Measurements from ENCODE around the gene ABTB1. TPM values are rescaled to one million over a fixed set of nuclear protein-coding genes. Genes with fewer than 3 reads are reported as not detected.
A peak's percentile ranks its signal among the peaks of the same experiment; 100 is the strongest.

The ABTB1 gene
- total and polyA plus RNA-seq, 3 experiments from 2014 or later = 21.7 to 64.0 (median 23.1) TPM

DNA sequence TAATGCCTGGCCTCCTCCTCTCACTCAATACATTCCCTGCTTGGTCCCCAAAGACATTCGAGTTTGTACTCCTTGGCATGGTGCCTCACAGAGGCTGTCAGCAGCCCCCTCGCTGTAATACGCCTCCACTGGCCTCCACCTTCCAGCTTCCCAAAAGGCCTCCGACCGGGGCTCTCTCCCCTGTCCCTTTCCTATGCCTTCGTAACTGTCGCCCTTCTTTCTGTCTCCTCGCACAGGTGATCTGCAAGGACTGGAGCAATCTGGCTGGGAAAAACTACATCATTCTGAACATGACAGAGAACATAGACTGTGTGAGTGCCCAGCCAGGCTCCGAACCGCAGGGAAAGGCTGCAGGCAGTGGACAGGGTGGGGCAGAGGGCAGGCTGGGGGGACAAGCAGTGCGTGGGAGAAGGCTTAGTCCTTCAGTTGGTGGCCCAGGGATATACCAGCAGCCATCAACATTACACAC is 10.7 kb upstream of the ABTB1 start:
- H3K36me3 Mint-ChIP-seq = peaks cover 0 to 2% (median 0%) of the 10 kb centered on the region in 3 donors
- Histone ChIP-seq H3K4me1 (ENCODE audit: insufficient read depth, low read length) (no peaks in the 10 kb centered on the region), H3K9me3 (ENCODE audit: low read length) (no peaks in the 10 kb centered on the region), H3K27ac (ENCODE audit: low read depth, low read length) (no peak overlapping the region), H3K36me3 (ENCODE audit: insufficient read depth, low read length) (no peaks in the 10 kb centered on the region), H3K27me3 (ENCODE audit: insufficient read depth, low read length, poor library complexity, severe bottlenecking) (no peaks in the 10 kb centered on the region), H3K4me3 (ENCODE audit: low read length) (no peak overlapping the region)
- no peak for DNase-seq
- no peaks in the 10 kb centered on the region for H3K27me3 Mint-ChIP-seq
- H3K27ac Mint-ChIP-seq = no peak overlapping the region
- no peaks in the 10 kb centered on the region for H3K9me3 Mint-ChIP-seq
- no peak overlapping the region for H3K4me3 Mint-ChIP-seq
- POLR2A ChIA-PET = no interaction called here
- H3K4me1 Mint-ChIP-seq = no peaks in the 10 kb centered on the region
- CTCF ChIA-PET = interaction anchor here (1.0 to 1.3 kb wide), 2 partner anchors 9 kb away, joined by 4 read pairs; no protein-coding TSS in a partner anchor

DNA sequence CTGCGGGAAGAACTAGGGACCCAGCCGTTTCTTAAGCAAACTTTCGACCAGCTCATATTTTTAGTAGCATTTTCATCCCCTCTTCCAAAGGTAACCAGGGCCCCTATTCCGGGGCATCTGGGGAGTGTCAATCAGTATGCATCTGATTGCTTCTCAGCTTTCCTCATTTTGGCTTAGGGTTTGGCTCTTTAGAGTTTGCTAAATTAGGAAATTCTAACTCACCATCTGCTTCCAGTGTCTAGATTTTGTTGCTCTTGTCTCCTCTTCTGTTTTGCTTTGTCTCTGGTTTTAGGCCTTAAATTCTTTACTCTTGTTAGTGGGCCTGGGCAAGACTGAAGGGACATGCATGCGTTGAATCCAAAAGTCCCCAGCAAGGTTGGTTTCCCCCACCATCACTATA is 9.6 kb upstream of the ABTB1 start:
- H3K4me3 Mint-ChIP-seq = no peak overlapping the region
- POLR2A ChIA-PET = no interaction called here

DNA sequence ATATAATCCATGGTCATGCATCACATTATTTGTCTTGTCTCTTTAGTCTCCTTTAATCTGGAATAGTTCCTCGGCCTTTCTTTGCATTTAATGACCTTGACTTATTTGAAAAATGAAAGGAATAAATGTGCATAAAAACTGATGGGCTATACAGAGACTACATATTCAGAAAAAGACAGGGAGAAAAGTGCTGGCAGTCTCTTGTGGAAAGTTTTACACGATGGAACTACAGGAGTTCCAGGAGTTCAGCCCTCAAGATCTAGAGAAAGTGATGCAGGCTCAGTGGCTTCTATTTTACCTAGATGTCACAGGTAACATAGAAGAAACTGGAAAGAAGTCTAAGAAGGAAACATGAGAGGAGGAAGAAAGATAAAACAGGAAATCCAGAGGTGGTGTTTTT is 7.6 kb upstream of the ABTB1 start:
- H3K4me3 Mint-ChIP-seq = no peak overlapping the region
- peak overlapping the region in 1 of 8 donors; percentile 30 for H3K27ac Mint-ChIP-seq
- H3K27me3 ChIP-seq (ENCODE audit: insufficient read depth, low read length, poor library complexity, severe bottlenecking) = no peaks in the 10 kb centered on the region
- no peaks in the 10 kb centered on the region for H3K4me1 Mint-ChIP-seq
- POLR2A ChIA-PET = no interaction called here
- H3K36me3 Mint-ChIP-seq = peaks cover 0 to 2% (median 0%) of the 10 kb centered on the region in 3 donors
- DNase-seq = no peak
- CTCF ChIA-PET = no interaction called here
- no peaks in the 10 kb centered on the region for H3K36me3 ChIP-seq (ENCODE audit: insufficient read depth, low read length)
- no peaks in the 10 kb centered on the region for H3K4me1 ChIP-seq (ENCODE audit: insufficient read depth, low read length)
- no peak overlapping the region for H3K4me3 ChIP-seq (ENCODE audit: low read length)
- H3K27me3 Mint-ChIP-seq = no peaks in the 10 kb centered on the region
- H3K9me3 Mint-ChIP-seq = no peaks in the 10 kb centered on the region
- no peaks in the 10 kb centered on the region for H3K9me3 ChIP-seq (ENCODE audit: low read length)
- H3K27ac ChIP-seq (ENCODE audit: low read depth, low read length) = no peak overlapping the region

More for the DNA sequence above, 9.6 kb upstream of the ABTB1 start:
- peaks cover 0 to 2% (median 0%) of the 10 kb centered on the region in 3 donors for H3K36me3 Mint-ChIP-seq
- H3K9me3 Mint-ChIP-seq = no peaks in the 10 kb centered on the region
- H3K4me1 Mint-ChIP-seq = no peaks in the 10 kb centered on the region
- H3K27me3 Mint-ChIP-seq = no peaks in the 10 kb centered on the region
- Histone ChIP-seq H3K4me1 (ENCODE audit: insufficient read depth, low read length) (no peaks in the 10 kb centered on the region), H3K36me3 (ENCODE audit: insufficient read depth, low read length) (no peaks in the 10 kb centered on the region), H3K4me3 (ENCODE audit: low read length) (no peak overlapping the region), H3K9me3 (ENCODE audit: low read length) (no peaks in the 10 kb centered on the region), H3K27me3 (ENCODE audit: insufficient read depth, low read length, poor library complexity, severe bottlenecking) (no peaks in the 10 kb centered on the region), H3K27ac (ENCODE audit: low read depth, low read length) (no peak overlapping the region)
- no peak for DNase-seq
- no peak overlapping the region for H3K27ac Mint-ChIP-seq
- CTCF ChIA-PET = interaction anchor here (0.7 to 1.0 kb wide), 2 partner anchors 9 to 10 kb away, joined by 3 to 4 read pairs; no protein-coding TSS in a partner anchor

DNA sequence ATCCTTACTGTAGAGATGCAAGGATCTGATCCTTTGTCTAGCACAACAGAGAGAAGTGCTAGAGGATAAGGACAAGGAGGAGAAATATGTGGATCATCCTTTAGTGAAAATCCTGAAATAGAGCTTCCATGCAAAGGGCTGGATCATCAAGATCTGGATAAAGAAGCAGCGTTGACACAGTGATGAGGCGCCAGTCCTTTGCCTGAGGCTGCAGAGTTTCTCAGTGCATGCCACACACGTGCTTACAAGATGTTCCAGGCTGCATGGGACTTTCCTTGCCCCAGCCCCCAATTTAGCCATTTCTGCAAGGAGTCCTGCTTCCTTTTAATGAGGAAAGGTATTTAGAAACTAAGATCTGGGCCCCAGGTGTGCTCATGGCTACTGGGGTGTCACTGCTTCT is 7.2 kb upstream of the ABTB1 start:
- Histone ChIP-seq H3K4me1 (ENCODE audit: insufficient read depth, low read length) (no peaks in the 10 kb centered on the region), H3K9me3 (ENCODE audit: low read length) (no peaks in the 10 kb centered on the region), H3K4me3 (ENCODE audit: low read length) (no peak overlapping the region), H3K27ac (ENCODE audit: low read depth, low read length) (no peak overlapping the region), H3K27me3 (ENCODE audit: insufficient read depth, low read length, poor library complexity, severe bottlenecking) (no peaks in the 10 kb centered on the region), H3K36me3 (ENCODE audit: insufficient read depth, low read length) (no peaks in the 10 kb centered on the region)
- Mint-ChIP-seq H3K27me3 (no peaks in the 10 kb centered on the region), H3K4me1 (no peaks in the 10 kb centered on the region), H3K4me3 (no peak overlapping the region), H3K27ac (peak overlapping the region in 1 of 8 donors; percentile 74), H3K36me3 (no peaks in the 10 kb centered on the region), H3K9me3 (no peaks in the 10 kb centered on the region)
- no peak for DNase-seq
- POLR2A ChIA-PET = no interaction called here
- CTCF ChIA-PET = no interaction called here

DNA sequence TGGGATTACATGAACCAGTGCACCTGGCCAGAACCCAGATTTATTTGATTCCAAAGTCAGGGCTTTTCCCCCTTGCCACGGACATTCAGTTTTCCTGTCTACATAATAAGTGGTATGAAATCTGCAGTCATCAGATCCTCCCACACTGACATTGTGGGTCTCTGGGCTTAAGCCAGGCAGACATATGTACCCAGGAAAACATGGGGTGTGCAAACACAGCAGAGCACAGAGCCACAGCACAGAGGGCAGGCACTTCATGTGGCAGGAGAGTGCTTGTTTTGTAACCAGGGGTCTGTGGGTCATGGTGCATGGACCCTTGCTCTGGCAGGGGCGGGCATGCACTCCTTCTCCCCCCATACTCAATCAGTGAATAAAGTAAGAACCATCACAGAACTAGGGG is 6.1 kb upstream of the ABTB1 start:
- Mint-ChIP-seq H3K27me3 (no peaks in the 10 kb centered on the region), H3K36me3 (no peaks in the 10 kb centered on the region), H3K4me1 (peaks cover 0 to 8% (median 1%) of the 10 kb centered on the region in 3 donors), H3K27ac (no peak overlapping the region), H3K4me3 (no peak overlapping the region), H3K9me3 (no peaks in the 10 kb centered on the region)
- Histone ChIP-seq H3K27ac (ENCODE audit: low read depth, low read length) (no peak overlapping the region), H3K4me3 (ENCODE audit: low read length) (no peak overlapping the region), H3K9me3 (ENCODE audit: low read length) (no peaks in the 10 kb centered on the region), H3K27me3 (ENCODE audit: insufficient read depth, low read length, poor library complexity, severe bottlenecking) (no peaks in the 10 kb centered on the region), H3K4me1 (ENCODE audit: insufficient read depth, low read length) (no peaks in the 10 kb centered on the region), H3K36me3 (ENCODE audit: insufficient read depth, low read length) (no peaks in the 10 kb centered on the region)
- ChIA-PET CTCF (interaction anchor here (1.4 kb wide), 1 partner anchor 40 kb away, joined by 3 read pairs; no protein-coding TSS in a partner anchor), POLR2A (no interaction called here)
- no peak for DNase-seq

DNA sequence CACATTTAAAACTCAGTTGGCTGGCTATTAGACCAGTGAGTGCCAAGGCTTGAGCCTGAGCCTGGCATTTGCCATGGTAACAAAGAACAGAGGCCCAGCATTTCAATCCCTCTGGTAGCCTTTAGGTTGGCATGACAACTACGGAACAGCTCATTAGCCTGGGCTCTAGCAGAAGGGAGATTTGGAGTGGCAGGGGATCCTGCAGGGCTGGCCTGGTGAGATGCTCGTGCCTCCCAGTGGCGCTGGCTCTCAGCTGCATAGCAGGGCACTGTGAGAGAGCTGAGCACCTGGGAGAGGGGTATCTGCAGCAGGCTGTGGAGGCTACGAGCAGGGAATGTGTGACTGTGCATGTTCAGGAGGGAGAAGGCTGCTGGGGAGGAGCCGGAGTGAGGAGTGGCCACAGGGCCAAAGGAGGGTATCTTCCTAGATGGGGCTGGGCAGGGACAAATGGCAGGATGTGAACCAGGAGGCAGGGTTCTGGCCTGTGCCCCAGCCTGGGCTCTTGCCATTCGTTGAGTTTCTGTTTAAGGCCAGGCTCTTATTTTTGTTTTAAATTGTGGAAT is 5.6 kb upstream of the ABTB1 start:
- no peaks in the 10 kb centered on the region for H3K4me1 ChIP-seq (ENCODE audit: insufficient read depth, low read length)
- H3K9me3 Mint-ChIP-seq = no peaks in the 10 kb centered on the region
- H3K36me3 ChIP-seq (ENCODE audit: insufficient read depth, low read length) = no peaks in the 10 kb centered on the region
- DNase-seq = no peak
- no peak overlapping the region for H3K4me3 ChIP-seq (ENCODE audit: low read length)
- no peak overlapping the region for H3K27ac ChIP-seq (ENCODE audit: low read depth, low read length)
- H3K9me3 ChIP-seq (ENCODE audit: low read length) = no peaks in the 10 kb centered on the region
- ChIA-PET POLR2A (no interaction called here), CTCF (interaction anchor here (1.4 kb wide), 1 partner anchor 40 kb away, joined by 3 read pairs; no protein-coding TSS in a partner anchor)
- H3K4me3 Mint-ChIP-seq = no peak overlapping the region
- no peaks in the 10 kb centered on the region for H3K27me3 Mint-ChIP-seq
- no peak overlapping the region for H3K27ac Mint-ChIP-seq
- H3K4me1 Mint-ChIP-seq = peaks cover 0 to 11% (median 4%) of the 10 kb centered on the region in 3 donors
- no peaks in the 10 kb centered on the region for H3K27me3 ChIP-seq (ENCODE audit: insufficient read depth, low read length, poor library complexity, severe bottlenecking)
- H3K36me3 Mint-ChIP-seq = peaks cover 0 to 1% (median 0%) of the 10 kb centered on the region in 3 donors

DNA sequence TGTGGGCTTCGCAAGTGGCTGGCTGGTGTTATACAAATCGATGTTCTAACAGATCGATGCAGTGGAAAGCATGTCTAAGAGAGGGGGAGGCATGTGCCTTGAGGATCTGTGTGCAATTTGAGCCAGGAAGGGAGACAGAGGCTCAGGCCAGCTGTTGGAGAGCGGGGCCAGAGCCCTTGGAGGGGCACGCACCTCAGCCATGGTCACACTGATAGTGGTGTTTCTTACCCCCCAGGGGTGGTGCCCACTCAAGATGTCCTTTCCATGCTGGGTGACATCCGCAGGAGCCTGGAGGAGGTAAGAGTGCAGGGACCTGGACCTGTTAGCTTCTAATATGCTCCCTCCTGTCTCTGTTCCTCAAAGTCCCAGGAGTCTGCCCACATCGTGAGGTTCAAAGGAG is 3.8 kb upstream of the ABTB1 start:
- H3K9me3 ChIP-seq (ENCODE audit: low read length) = no peaks in the 10 kb centered on the region
- Mint-ChIP-seq H3K9me3 (no peaks in the 10 kb centered on the region), H3K27ac (peak overlapping the region in 2 of 8 donors; percentile 60 to 65), H3K4me3 (peak overlapping the region in 3 of 7 donors; percentile 26 to 64 (median 48)), H3K4me1 (peaks cover 6 to 17% (median 8%) of the 10 kb centered on the region in 3 donors), H3K36me3 (peaks cover 0 to 4% (median 0%) of the 10 kb centered on the region in 3 donors), H3K27me3 (peaks cover 0 to 2% of the 10 kb centered on the region in 2 donors)
- DNase-seq = no peak
- ChIA-PET CTCF (no interaction called here), POLR2A (no interaction called here)
- no peak overlapping the region for H3K27ac ChIP-seq (ENCODE audit: low read depth, low read length)
- H3K27me3 ChIP-seq (ENCODE audit: insufficient read depth, low read length, poor library complexity, severe bottlenecking) = no peaks in the 10 kb centered on the region
- no peaks in the 10 kb centered on the region for H3K36me3 ChIP-seq (ENCODE audit: insufficient read depth, low read length)
- H3K4me1 ChIP-seq (ENCODE audit: insufficient read depth, low read length) = peaks cover 6% of the 10 kb centered on the region
- no peak overlapping the region for H3K4me3 ChIP-seq (ENCODE audit: low read length)

DNA sequence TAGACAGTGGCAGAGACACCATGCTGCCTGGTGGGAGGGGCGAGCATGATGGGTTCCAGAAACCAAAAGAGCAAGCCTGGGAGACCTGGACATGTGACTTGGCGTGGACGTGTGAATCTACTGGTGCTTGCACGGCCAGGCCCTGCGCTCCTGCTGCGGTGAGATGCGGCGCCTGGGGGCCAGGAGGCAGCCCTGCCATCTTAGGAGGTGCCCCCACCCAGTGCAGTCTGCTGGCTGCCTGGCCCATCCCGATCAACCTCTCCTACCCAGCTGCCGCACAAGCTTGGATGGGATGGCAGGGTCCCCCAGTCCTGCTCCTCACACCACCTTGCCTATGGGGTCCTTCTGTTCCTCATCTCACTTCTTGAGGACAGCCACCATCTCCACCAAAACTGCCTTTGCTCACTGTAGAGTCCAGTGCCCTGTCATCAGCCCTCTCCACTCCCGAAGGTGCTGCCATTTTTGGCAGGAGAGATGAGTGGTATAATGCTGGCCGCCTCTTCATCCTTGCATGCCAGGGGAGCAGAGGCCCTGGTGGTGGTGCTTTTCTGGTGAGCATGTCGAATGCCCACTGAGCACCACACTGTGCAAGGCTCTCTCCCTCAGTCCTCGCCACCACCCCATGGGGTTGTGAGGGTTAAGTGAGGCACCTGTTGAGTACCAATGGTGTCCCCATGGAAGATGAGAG is 3.1 kb upstream of the ABTB1 start:
- peaks cover 0 to 9% (median 0%) of the 10 kb centered on the region in 3 donors for H3K36me3 Mint-ChIP-seq
- no peaks in the 10 kb centered on the region for H3K9me3 Mint-ChIP-seq
- no peaks in the 10 kb centered on the region for H3K27me3 ChIP-seq (ENCODE audit: insufficient read depth, low read length, poor library complexity, severe bottlenecking)
- peaks cover 12% of the 10 kb centered on the region for H3K4me1 ChIP-seq (ENCODE audit: insufficient read depth, low read length)
- no peaks in the 10 kb centered on the region for H3K9me3 ChIP-seq (ENCODE audit: low read length)
- H3K4me3 ChIP-seq (ENCODE audit: low read length) = no peak overlapping the region
- no peak overlapping the region for H3K27ac ChIP-seq (ENCODE audit: low read depth, low read length)
- H3K4me3 Mint-ChIP-seq = peak overlapping the region in 2 of 7 donors; percentile 69 to 71
- CTCF ChIA-PET = no interaction called here
- H3K4me1 Mint-ChIP-seq = peaks cover 13 to 25% (median 15%) of the 10 kb centered on the region in 3 donors
- peak overlapping the region in 1 of 8 donors; percentile 63 for H3K27ac Mint-ChIP-seq
- POLR2A ChIA-PET = no interaction called here
- peaks cover 0 to 2% of the 10 kb centered on the region in 2 donors for H3K27me3 Mint-ChIP-seq
- H3K36me3 ChIP-seq (ENCODE audit: insufficient read depth, low read length) = no peaks in the 10 kb centered on the region
- no peak for DNase-seq
